IgD-negative memory B cell (primary cell): ENCODE data around the gene AP3S1. TPM values are rescaled to one million over a fixed set of nuclear protein-coding genes. Genes with fewer than 3 reads are reported as not detected.
"Not testable (repeated sequence)": the region's sequence is repeated elsewhere in the genome, so short reads cannot be mapped to it uniquely, and the experiment has no call there.

Experiments
- H3K27ac Mint-ChIP-seq, 3 donors: one replicate each; pipeline ENCODE4 v1.8.0; 2020 to 2022; ENCODE audit warnings: mild to moderate bottlenecking in 3 of 3, mixed read lengths in 3 of 3, moderate library complexity in 1 of 3
- H3K27me3 Mint-ChIP-seq: one replicate; pipeline ENCODE4 v1.8.0; 2021; ENCODE audit warnings: mixed read lengths
- H3K36me3 Mint-ChIP-seq: one replicate; pipeline ENCODE4 v1.8.0; 2020; ENCODE audit warnings: mild to moderate bottlenecking, mixed read lengths
- H3K4me1 Mint-ChIP-seq, 3 donors: one replicate each; pipeline ENCODE4 v1.8.0; 2020 to 2022; ENCODE audit warnings: mixed read lengths in 3 of 3, mild to moderate bottlenecking in 1 of 3
- H3K4me3 Mint-ChIP-seq, 4 donors: one replicate each; pipeline ENCODE4 v1.8.0; 2020 to 2022; ENCODE audit warnings: mild to moderate bottlenecking in 4 of 4, mixed read lengths in 4 of 4, moderate library complexity in 3 of 4
- H3K9me3 Mint-ChIP-seq, 3 donors: one replicate each; pipeline ENCODE4 v1.8.0; 2020 to 2021; ENCODE audit warnings: mixed read lengths in 3 of 3, mild to moderate bottlenecking in 1 of 3
- polyA plus RNA-seq: library from polyadenylated mRNA; unstranded; fragments of 300-500 nt; fragmentation: Illumina TruSeq; gene quantifications from one replicate; pipeline ENCODE4 v1.2.3, GENCODE V29; 2021

AP3S1 gene
- 87.5 TPM for polyA plus RNA-seq

GRCh38 chr5:115841382-115842088 is at the start of gene AP3S1, which contains the start of gene ATG12:
Gene AP3S1, plus strand, starts transcription at chr5:115841935. Its CDS starts 103 bp downstream, at chr5:115842038.
Gene ATG12, minus strand, starts transcription at chr5:115841565. Its CDS starts 13 bp downstream, at chr5:115841552.
- peaks cover 44 to 52% (median 47%) of the 10 kb centered on the region in 3 donors for H3K4me1 Mint-ChIP-seq
- peak within 1 kb of the TSS; percentile 98 to 100 (median 99) for H3K4me3 Mint-ChIP-seq
- H3K9me3 Mint-ChIP-seq: no peaks in the 10 kb centered on the region
- H3K27me3 Mint-ChIP-seq: no peaks in the 10 kb centered on the region
- no peaks in the 10 kb centered on the region for H3K36me3 Mint-ChIP-seq
- H3K27ac Mint-ChIP-seq: peak within 1 kb of the TSS; percentile 98 to 100 (median 99)

GRCh38 chr5:115795700-115796099 is 46.0 kb upstream of the AP3S1 start:
- Mint-ChIP-seq H3K4me1 (no peaks in the 10 kb centered on the region), H3K9me3 (no peaks in the 10 kb centered on the region), H3K27ac (no peak overlapping the region), H3K4me3 (no peak overlapping the region), H3K27me3 (peaks cover 9% of the 10 kb centered on the region), H3K36me3 (no peaks in the 10 kb centered on the region)

GRCh38 chr5:115796656-115797055 is 45.1 kb upstream of the AP3S1 start:
- peaks cover 9% of the 10 kb centered on the region for H3K27me3 Mint-ChIP-seq
- no peak overlapping the region for H3K4me3 Mint-ChIP-seq
- H3K27ac Mint-ChIP-seq: no peak overlapping the region
- no peaks in the 10 kb centered on the region for H3K36me3 Mint-ChIP-seq
- H3K4me1 Mint-ChIP-seq: no peaks in the 10 kb centered on the region
- no peaks in the 10 kb centered on the region for H3K9me3 Mint-ChIP-seq

- H3K4me1 Mint-ChIP-seq: no peaks in the 10 kb centered on the region
- no peak overlapping the region for H3K27ac Mint-ChIP-seq
- H3K36me3 Mint-ChIP-seq: no peaks in the 10 kb centered on the region
- H3K4me3 Mint-ChIP-seq: no peak overlapping the region
- peaks cover 0 to 2% (median 0%) of the 10 kb centered on the region in 3 donors for H3K9me3 Mint-ChIP-seq
- peaks cover 2% of the 10 kb centered on the region for H3K27me3 Mint-ChIP-seq
These were observed 43.5 kb upstream of the AP3S1 start for GRCh38 chr5:115798252-115798651.

- Mint-ChIP-seq H3K9me3 (peaks cover 0 to 2% (median 0%) of the 10 kb centered on the region in 3 donors), H3K27ac (no peak overlapping the region)
These were observed 41.6 kb upstream of the AP3S1 start for GRCh38 chr5:115800108-115800507.

GRCh38 chr5:115801152-115801551 is 40.6 kb upstream of the AP3S1 start:
- Mint-ChIP-seq H3K27ac (no peak overlapping the region), H3K4me3 (no peak overlapping the region), H3K9me3 (peaks cover 0 to 2% (median 0%) of the 10 kb centered on the region in 3 donors), H3K4me1 (no peaks in the 10 kb centered on the region), H3K27me3 (no peaks in the 10 kb centered on the region), H3K36me3 (no peaks in the 10 kb centered on the region)

More at GRCh38 chr5:115800108-115800507, 41.6 kb upstream of the AP3S1 start:
- no peaks in the 10 kb centered on the region for H3K27me3 Mint-ChIP-seq
- no peaks in the 10 kb centered on the region for H3K36me3 Mint-ChIP-seq
- H3K4me3 Mint-ChIP-seq: no peak overlapping the region
- no peaks in the 10 kb centered on the region for H3K4me1 Mint-ChIP-seq

- Mint-ChIP-seq H3K27me3 (no peaks in the 10 kb centered on the region), H3K4me3 (no peak overlapping the region), H3K4me1 (no peaks in the 10 kb centered on the region), H3K9me3 (peaks cover 0 to 2% (median 0%) of the 10 kb centered on the region in 3 donors), H3K36me3 (no peaks in the 10 kb centered on the region), H3K27ac (no peak overlapping the region)
These were observed 39.8 kb upstream of the AP3S1 start for GRCh38 chr5:115801984-115802383.

GRCh38 chr5:115806986-115807653 is 34.6 kb upstream of the AP3S1 start:
- H3K27ac Mint-ChIP-seq: no peak overlapping the region
- no peaks in the 10 kb centered on the region for H3K36me3 Mint-ChIP-seq
- no peak overlapping the region for H3K4me3 Mint-ChIP-seq
- H3K27me3 Mint-ChIP-seq: peaks cover 3% of the 10 kb centered on the region
- no peaks in the 10 kb centered on the region for H3K4me1 Mint-ChIP-seq
- peaks cover 0 to 2% (median 0%) of the 10 kb centered on the region in 3 donors for H3K9me3 Mint-ChIP-seq

GRCh38 chr5:115807654-115808052 is 34.1 kb upstream of the AP3S1 start:
- H3K4me1 Mint-ChIP-seq: no peaks in the 10 kb centered on the region
- no peaks in the 10 kb centered on the region for H3K9me3 Mint-ChIP-seq
- H3K27ac Mint-ChIP-seq: no peak overlapping the region
- no peak overlapping the region for H3K4me3 Mint-ChIP-seq
- peaks cover 3% of the 10 kb centered on the region for H3K27me3 Mint-ChIP-seq
- no peaks in the 10 kb centered on the region for H3K36me3 Mint-ChIP-seq

- not testable (repeated sequence) for H3K27me3 Mint-ChIP-seq, H3K27ac Mint-ChIP-seq, H3K9me3 Mint-ChIP-seq, H3K4me3 Mint-ChIP-seq, H3K4me1 Mint-ChIP-seq, H3K36me3 Mint-ChIP-seq
These were observed 33.7 kb upstream of the AP3S1 start for GRCh38 chr5:115808066-115808465.

GRCh38 chr5:115809946-115810345 is 31.8 kb upstream of the AP3S1 start:
- peaks cover 23% of the 10 kb centered on the region for H3K27me3 Mint-ChIP-seq
- H3K27ac Mint-ChIP-seq: no peak overlapping the region
- no peak overlapping the region for H3K4me3 Mint-ChIP-seq
- no peaks in the 10 kb centered on the region for H3K36me3 Mint-ChIP-seq
- peaks cover 0 to 6% (median 2%) of the 10 kb centered on the region in 3 donors for H3K4me1 Mint-ChIP-seq
- H3K9me3 Mint-ChIP-seq: no peaks in the 10 kb centered on the region

GRCh38 chr5:115810761-115811160 is 31.0 kb upstream of the AP3S1 start:
- peaks cover 6 to 13% (median 9%) of the 10 kb centered on the region in 3 donors for H3K4me1 Mint-ChIP-seq
- peaks cover 31% of the 10 kb centered on the region for H3K27me3 Mint-ChIP-seq
- H3K4me3 Mint-ChIP-seq: no peak overlapping the region
- no peaks in the 10 kb centered on the region for H3K36me3 Mint-ChIP-seq
- H3K27ac Mint-ChIP-seq: no peak overlapping the region
- no peaks in the 10 kb centered on the region for H3K9me3 Mint-ChIP-seq

GRCh38 chr5:115811406-115811805 is 30.3 kb upstream of the AP3S1 start:
- Mint-ChIP-seq H3K9me3 (no peaks in the 10 kb centered on the region), H3K36me3 (no peaks in the 10 kb centered on the region), H3K4me1 (peaks cover 9 to 13% (median 13%) of the 10 kb centered on the region in 3 donors), H3K27me3 (peaks cover 36% of the 10 kb centered on the region), H3K27ac (no peak overlapping the region), H3K4me3 (no peak overlapping the region)

- Mint-ChIP-seq H3K4me3 (no peak overlapping the region), H3K36me3 (no peaks in the 10 kb centered on the region), H3K4me1 (peaks cover 9 to 16% (median 13%) of the 10 kb centered on the region in 3 donors), H3K27me3 (peaks cover 40% of the 10 kb centered on the region), H3K27ac (no peak overlapping the region), H3K9me3 (no peaks in the 10 kb centered on the region)
These were observed 29.4 kb upstream of the AP3S1 start for GRCh38 chr5:115812372-115812771.

GRCh38 chr5:115813719-115814118 is 28.0 kb upstream of the AP3S1 start:
- Mint-ChIP-seq H3K27me3 (peaks cover 40% of the 10 kb centered on the region), H3K4me1 (peaks cover 11 to 16% (median 13%) of the 10 kb centered on the region in 3 donors), H3K27ac (no peak overlapping the region), H3K4me3 (no peak overlapping the region), H3K9me3 (peaks cover 0 to 2% (median 0%) of the 10 kb centered on the region in 3 donors), H3K36me3 (no peaks in the 10 kb centered on the region)
